Brain pericyte (primary cell): Measurements from ENCODE around the gene NRGN.

Experiments
- DNase-seq: peaks from one replicate; pipeline ENCODE4 v3.0.0-alpha.2; 2012; ENCODE audit warnings: low read depth, low spot score

The NRGN gene

DNA sequence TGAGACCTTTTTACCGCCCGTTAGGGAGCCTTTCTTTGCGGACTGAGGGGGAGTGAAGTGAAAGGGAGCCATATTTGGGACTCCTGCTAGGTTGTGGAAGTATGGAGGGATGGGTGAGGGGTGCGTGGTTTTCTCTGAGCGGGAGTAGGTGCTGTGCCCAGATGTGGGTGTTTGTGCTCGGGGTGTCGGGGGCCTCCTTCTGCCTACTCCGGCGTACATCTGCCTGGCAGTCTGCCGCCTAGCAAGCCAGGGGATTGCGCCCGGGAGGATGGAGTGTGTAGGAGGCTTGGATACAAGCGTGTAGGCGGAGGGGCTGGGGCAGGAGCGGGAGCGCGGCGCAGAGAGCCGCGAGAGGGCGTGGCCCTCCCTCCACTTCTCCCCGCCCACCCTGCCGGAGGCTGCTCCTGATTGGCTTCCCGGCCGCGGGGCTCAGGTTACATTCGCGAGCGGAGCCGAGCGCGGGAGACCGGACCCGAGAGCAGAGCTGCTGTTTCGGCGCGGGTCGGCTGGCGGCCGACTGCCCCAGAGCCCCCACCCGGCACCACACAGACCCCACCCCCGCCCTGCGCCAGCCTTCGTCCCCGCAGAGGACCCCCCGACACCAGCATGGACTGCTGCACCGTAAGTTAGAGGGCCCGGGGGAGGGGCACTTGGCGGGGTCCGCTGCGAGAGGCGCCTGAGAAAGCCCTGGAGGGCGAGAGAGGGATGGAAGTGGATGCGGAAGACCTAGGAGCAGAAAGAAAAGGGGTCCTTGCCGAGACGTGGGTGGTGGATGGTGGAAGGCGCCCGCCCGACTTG, at the start of gene NRGN:
NRGN (plus strand) TSS at position 464 of the 798 bp plus-strand sequence; CDS start at position 607, 143 bp downstream.
- DNase-seq, result peak; percentile 61

DNA sequence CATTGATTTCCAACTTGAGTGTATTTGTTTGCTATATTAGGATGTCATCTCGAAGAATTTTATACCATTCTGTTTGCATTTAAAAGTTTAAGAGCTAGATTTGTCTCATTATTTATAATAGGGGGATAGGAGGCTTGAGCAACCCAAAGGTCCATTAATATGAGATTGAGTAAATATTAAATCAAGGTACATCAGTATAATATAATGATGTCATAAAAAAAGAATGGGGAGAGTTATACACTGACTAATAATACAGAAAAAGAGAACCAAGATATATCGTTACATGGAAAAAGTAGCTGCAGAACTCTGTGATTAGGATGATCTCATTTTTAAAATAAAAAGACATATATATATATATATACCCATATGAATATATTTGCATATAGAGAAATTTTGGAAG, 46.6 kb upstream of the NRGN start:
- DNase-seq, result no peak

DNA sequence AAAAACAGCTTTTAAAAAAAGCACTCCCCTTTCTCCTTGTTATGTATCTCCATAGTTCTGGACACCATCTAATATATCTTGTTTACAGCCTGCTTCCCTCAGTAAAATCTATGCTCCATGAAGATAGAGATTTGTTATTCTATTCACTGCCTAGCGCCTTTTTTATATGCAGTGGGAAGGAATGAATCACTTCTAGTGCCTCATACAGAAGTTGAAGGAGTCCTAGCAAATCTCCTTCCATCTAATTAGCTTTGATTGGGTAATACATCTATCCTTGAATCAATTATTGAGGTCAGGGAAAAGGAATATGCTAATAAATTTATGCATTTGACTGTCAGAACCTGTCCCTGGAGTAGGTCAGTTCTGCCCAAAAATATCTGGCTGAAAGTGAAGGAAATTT, 40.2 kb upstream of the NRGN start:
- no peak for DNase-seq

DNA sequence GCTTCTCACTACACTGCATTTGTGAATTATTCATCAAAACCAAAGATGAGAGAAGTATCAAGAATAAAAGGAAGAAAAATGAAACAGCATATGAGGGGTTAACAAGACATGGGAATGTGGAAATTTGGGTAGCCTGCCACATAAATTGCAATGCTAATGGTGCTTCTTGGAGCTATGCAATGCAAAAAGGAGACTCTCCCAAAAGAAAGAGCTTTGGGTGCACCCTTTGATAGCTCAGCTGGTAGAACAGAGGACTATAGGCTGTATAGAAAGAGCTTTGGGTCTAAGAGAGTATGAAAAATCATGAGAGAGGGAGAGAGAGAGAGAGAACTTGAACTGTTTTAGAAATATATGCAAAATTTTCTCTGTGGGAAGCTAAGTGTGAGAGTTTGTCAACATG, 39.7 kb upstream of the NRGN start:
- no peak for DNase-seq

DNA sequence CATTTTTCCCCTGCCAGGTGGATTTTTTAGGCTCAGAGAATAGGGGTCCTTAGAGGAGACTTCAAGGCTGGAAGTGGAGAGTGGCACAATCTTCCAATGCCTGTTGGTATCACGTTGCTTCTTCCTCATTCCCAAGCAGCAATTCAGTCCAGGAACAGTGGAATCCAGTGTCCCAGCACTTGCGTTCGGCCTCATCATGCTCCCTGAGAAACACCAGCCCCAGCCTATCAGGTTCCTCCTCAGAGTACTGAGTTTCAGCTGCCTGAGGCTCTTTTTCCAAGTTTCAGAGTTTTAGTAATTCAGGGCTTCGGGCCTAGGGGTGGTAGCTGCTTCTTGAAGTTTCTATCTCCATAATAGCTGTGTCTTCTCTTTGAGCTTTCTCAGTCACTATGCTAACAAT, 31.9 kb upstream of the NRGN start:
- DNase-seq, result no peak

DNA sequence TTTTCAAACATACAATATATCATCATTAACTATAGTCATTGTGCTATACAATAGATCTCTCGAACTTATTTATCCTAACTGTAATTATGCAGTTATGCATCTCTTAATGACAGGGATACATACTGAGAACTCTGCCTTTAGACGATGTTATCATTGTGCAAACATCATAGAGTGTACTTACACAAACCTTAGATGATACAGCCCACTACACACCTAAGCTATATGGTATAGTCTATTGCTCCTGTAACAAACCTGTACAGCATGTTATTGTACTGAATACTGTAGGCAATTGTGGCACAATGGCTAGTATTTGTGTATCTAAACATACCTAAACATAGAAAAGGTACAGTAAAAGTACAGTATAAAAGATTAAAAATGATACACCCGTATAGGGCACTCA, 27.4 kb upstream of the NRGN start:
- DNase-seq, result no peak

DNA sequence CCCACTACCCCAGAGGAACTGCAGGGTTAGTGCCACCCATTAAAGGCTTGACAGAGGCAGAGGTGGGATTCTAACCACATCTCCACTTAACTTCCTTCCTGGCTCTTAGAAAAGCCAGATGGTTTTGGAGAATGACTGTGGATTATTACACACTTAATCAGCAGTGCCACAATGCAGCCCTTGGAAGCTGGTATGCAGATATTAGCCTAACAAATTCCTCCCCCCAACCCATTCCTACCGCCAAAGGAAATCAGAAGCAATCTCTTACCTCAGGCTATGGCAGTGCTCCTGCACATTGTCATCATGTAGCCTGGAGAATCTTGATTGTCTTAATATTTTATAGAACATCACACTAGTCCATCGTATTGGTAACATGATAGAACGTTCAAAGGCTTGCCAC, 23.2 kb upstream of the NRGN start:
- no peak for DNase-seq

DNA sequence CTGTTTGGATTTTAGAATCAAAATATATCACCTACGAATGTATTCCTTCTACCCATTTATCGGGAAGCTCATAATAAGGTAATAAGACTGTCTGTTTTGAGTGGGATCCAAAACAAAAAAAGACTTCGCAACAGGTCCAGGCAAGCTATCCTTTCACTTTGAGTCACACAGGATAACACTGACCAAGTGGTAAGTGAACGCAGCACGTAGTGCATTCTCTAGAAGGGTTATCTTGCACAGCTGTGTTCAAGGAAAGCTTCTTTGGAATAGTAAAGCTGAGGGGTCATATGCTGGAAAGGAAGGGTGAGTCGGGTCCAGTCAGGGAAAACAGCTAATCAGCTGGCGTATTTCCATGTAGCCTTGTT, 22.3 kb upstream of the NRGN start:
- no peak for DNase-seq

DNA sequence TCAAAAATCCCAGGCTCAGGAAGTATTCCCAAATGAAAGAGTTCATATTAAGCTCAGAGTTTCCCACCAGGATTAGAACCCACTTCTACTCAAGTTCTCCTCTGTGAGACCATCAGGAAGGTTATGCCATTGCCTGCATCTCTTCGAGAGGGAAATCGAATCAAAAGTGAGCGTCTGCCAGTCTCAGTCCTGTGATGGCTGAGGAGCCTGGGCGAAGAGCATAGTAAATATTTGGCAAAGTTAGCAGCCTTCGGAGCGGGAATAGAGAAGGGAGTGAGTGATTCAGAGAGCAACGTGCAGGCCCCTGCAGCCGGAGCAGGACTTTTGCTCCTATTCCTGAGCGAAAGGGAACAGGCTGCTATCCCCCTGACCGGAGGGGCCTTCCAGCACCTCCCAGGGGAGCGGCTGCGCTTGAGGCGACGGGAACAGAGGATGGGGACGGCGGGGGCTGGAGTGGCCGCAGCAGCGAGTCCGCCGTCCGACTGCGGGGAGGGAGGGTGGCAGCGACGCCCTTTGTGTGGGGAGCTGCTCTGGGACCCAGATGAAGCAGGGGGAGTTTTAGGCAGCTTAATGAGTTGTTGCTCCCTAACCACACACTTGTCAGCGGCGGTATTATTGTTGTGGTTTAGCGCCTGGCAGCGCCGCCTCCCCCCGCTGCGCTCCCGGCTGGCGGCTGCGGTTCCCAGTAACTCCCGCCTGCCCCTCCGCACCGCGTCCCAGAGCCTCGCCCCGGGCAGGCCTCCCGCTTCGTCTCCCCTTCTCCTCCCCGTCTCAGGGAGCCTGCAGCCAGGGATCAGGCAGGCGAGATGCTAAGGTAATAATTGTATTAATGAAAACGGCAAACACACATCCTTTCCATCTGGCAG, 21.7 kb upstream of the NRGN start:
- no peak for DNase-seq

DNA sequence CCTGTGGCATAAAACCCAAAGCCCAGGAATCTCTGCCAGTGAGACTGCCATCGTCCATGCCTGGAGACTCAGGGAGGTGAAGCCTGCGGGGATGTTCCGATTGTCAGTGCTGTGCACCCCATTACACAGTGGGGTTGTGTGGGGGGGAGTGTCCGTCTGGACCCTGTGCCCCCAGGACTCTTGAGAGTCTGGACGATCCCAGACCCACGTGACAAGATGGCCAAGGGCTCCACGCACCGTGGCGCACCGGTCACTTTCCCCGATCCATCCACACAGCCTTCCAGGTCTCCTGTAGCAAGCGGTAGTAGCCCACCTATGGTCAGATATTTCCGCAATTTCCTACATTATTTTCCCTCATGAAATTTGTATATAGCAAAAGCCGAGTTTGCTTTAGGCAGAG, 20.9 kb upstream of the NRGN start:
- DNase-seq, result no peak

DNA sequence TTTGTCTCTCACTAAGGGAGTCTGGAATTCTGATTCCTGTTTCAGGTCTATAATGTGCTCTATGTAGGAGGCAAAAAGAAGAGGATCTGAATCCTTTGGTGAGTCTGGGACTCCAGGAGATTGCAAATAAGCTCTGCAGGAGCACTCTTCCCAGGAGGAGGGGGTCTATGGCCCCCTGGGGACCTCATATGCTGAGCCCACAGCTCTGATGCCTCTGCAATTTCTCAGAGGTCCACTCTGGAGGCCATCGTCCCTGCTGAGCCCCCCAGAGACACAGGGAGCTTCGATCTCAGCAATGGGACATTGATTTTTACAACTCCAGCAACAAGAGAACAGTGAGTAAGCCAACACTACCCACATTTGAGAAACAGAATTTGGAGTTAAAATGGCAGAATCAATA, 20.2 kb upstream of the NRGN start:
- no peak for DNase-seq

DNA sequence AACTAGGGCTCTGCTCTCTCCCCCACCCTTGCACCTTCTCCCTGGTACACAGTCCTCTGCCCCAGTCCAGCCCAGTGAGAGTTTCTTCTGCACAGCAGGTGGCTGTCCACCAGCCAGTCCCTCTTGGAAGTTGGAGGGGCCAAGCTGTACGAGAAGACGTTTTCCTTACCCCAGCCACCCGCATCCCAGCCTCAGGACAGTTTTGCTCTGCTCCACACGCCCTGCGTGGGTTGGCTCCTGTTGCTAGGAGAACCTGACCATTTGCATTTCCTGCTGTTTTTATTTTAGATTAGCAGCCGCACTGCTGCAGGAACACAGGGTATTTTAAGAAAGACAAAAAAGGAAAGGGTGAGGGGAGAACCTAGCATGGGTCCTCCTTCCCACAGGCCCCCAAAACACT, 17.6 kb upstream of the NRGN start:
- DNase-seq, result no peak

DNA sequence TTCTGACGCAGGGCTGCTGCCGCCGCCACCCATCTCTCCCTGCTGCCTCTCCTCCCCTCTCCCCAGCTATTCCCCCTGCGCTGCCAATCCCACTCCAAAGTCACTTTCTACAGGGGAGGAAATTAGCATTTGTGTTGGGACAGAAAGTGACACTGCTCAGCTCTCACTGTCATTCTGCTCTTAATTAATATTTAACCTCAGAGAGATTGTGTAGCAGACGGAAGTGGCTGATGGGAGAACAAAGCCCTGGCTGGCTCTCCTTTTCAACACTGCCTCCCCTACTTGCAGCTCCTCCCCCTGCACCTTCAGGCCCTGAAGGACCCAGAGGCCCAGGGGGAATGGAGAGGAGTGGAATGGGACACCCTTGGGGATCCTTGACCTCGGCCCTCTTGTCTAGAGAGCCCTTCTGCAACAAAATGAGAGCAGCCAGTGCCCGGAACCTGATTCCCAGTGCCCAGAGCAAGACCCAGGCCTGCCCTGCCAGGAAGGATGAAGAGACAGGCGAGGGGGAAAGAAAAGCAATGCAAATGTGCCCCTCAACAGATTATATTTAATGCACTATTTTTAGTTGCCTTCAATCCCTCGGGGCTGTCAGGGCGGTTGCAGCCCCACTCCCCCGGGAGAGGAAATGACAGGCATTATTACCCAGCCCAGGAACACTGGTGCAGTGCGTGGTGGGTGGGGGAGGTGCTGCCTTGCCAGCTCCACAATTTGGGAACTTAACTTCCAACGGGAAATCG, 14.6 kb upstream of the NRGN start:
- no peak for DNase-seq

DNA sequence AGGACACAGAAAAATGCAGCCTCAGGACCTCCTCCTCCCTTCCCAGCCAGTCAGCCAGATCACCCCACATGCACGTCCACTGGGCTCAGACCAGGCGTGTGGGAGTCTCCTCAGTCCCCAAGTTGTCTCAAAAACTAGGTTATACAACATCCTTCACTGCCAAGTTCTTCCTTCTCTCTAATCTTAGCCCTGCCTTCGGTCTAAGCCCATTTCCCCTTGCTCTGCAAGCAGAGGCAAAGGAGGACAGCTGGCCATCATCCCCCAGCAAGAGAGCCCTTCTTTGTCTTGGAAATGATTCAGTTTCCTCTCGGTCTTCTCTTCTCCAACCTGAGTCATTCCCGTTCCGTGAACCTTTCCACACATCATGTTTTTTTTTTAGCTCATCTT, 14.0 kb upstream of the NRGN start:
- DNase-seq, result no peak

DNA sequence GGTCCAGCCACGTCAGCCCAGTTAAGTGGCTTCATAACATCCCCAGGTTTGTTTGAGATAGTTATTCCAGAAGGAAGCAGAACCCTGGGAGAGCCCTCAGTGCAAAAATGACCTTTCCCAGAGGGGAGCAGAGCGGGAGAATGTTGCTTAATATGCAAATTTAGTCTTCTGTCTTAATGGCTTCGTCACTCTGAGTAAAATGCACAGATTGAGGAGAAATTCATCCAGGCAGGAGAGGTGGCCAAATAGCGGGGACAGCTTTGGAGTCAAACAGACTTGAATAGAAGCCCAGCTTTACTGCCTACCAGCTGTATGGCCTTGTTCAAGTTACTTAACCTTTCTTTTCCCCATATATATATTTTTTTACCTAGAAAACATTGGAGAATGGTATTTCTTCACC, 12.3 kb upstream of the NRGN start:
- DNase-seq, result no peak

DNA sequence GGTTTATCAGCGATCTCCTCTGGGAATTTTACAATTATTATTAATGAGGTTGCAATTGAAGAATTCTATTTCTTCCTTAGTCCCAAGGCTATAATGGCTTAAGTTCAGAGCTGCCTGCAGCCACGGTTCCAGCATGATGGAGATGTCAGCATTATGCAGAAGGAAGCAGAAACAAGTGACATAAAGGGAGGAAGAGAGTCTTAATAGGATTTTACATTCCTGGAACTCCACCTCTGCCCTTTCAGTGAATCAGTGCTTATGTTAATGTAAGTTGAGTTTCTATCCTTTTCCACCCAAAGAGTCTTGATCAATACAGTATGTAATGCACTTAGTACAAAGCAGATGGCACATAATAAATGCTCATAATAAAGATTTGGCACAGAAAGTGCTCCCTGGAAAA, 11.6 kb upstream of the NRGN start:
- no peak for DNase-seq

DNA sequence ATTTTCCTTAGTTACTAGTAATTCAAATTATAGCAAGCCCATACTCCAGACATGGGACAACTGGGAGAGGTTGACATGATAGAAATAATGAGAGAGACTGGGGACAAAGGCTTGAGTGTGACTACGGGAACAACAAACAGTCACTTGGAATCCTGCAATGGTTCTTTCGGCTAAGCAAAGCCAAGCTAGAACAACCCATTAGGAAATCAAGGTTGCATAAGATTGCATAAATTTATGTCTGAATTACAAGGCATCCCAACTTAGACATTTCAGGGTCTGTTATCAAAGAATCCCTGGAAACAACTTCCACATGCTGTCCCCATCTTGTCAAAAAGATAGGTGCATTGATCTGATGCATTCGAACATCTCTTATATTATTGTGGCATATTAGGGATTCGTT, 10.2 kb upstream of the NRGN start:
- DNase-seq, result no peak

DNA sequence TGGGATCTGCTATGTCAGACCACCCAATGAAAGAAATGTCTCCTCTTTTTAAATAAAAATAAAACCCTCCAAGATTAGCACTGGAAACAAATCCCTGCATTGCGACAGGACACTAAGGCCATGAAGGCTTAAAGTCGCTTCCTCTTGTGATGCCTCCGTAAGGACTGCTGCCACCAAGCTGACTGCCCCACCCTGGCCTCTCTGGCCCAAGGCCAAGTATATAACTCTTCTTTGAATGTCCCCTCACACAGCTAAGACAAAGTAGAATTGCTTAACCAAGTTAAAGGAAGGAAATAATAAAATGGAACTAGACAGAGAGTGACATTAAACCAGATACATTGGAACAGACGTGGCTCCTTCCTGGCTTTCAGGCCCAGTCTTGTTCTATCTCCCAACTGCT, 7.5 kb upstream of the NRGN start:
- DNase-seq, result no peak

DNA sequence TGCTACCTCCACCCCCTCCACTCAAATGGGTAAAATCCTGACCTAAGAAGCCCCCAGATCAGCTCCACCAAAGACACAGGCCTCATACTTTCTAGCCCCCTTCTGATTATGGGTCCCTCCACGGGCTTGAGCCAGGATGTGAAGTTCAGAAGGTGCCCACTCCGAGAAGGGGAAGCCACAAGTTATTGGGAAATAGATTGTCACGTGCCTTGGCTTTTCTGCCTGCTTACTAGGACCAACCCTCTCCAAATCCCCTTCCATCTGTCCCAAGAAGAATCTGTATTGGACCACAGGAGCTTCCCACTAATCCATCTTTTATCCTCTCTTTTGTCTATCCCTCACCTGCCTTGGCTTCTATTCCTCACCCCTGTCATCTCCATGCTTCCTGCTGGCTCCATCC, 3.0 kb upstream of the NRGN start:
- DNase-seq, result no peak

DNA sequence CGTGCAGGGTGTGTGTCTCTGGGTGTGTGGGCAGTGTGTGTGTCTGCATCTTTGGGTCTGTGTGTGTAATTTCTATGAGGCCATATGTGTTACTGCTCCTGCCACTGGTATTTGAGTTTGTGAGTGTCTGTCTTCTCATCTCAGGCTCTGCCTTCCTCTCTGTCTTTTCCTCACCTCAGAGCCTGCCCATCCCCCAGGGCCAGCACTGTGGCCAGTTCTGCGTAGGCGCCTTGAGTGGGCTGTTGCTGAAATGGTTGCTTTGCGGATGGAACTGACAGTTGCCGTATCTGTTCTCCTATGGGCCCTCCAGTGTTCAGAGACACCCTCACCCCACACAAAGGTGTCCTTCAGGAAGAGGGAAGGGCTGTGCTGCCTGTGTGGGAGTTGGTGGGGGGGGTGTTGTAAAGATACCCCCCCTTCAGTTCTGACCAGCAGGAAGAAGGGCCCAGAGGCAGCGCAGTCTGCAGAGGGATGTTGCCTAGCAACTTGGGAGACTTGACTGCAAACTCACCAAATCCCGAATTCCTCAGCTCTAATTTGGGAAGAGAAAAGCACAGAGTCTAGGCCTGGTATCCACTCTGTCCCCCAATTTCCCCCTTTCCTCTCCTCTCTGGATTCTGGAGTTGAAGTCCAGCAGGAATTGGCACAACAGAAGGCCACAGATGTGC, 2.0 kb upstream of the NRGN start:
- DNase-seq, result no peak

DNA sequence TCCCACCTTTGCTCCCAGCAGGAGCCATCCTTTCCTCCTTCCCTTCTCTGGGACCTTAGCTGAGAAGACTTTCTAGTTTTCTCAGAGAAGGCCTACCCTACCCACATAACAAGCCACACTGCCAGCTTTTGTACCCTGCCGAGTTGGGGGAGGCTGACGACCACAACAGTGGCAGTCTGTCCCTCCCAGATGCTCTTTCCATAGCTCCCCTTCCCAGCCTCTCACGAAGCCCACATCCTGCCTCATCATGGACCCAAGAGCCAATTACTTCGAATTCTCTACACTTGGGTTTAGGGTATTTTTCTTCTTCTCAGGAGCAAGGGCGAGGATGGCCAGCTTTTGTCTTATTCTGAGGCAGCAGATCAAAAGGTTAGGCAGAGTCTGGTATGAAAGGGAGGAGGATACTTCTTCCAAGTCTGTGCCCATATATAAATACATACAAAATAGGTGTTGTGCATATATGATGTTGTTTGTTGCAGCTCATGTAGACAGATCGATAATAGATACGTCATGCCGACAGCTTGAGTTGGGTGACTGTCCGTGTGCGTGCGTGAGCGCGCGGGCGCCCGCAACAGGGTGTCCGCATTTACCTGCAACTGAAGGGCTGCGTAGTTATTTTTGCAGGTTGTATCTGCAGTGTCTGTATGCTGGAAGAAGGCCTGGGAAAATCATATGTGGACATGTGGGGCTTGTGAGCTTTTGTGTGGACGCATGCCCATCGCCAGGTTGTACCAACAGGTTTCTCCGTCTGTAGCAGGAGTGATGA, 846 bp upstream of the NRGN start:
- no peak for DNase-seq
